GM19351 (cell line): ENCODE measurements around the gene DGUOK.
"Not testable (repeated sequence)": the region's sequence is repeated elsewhere in the genome, so short reads cannot be mapped to it uniquely, and the experiment has no call there.

Experiments used
- ATAC-seq: cut with Tn5 transposase; IDR thresholded peaks from one replicate; pipeline ENCODE4 v1.9.1; 2021; ENCODE audit warnings: mild to moderate bottlenecking, moderate library complexity; ENCODE audit not compliant: unreplicated experiment

DGUOK gene

DNA sequence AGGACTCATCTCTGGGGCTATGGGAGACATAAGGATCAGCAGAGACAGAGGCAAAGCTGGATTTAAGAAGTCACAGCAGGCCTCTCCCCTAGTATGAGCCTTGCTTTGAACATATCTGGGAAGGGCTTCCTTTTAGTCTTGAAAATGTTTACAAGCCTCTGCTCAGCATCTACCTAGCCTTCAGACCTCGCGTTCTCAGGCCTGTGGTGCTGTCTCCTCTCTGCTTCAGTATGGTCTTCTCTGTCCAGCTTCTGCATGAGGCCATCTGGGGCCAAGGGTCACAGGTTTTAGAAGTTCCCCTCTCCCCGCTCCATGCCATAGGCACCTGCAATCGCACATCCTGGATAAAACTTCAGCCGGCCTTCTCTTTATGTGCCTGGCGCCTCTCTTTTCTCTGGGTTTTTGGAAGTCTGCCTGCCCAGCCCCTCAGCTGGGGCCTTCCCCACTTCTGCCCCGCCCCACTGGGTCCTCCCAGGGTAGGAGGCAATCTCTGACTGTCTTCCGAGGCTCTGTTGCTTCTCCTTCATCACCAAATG lies 26.8 kb upstream of the DGUOK start:
- no peak for ATAC-seq

DNA sequence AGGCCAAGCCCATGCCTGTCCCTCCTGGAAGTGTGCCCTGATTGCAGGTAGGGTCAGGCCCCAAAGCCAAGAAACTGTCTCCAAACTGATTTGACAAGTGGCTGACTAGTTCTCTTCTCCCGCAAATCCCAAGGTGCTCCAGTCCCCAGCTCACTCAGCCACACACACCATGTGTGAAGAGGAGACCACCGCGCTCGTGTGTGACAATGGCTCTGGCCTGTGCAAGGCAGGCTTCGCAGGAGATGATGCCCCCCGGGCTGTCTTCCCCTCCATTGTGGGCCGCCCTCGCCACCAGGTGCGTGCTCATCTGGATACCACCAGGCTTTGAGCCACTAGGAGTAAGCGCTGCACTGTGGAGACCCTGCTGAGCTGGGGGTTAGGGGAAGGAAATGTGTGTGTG lies 25.5 kb upstream of the DGUOK start:
- ATAC-seq: no peak

DNA sequence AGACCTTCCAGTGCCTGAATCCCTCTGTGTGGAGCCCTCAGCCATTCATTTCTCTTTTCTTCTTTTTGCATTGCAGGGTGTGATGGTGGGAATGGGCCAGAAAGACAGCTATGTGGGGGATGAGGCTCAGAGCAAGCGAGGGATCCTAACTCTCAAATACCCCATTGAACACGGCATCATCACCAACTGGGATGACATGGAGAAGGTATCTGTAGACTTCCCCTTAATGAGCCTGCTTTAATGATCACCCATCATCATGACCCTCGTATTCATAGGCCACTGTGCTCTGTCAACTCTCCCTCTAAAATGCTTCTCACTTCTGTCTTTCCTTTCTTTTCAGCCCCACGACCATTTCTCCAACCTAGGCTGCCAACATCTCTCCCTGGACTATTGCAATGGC lies 24.4 kb upstream of the DGUOK start:
- no peak for ATAC-seq

DNA sequence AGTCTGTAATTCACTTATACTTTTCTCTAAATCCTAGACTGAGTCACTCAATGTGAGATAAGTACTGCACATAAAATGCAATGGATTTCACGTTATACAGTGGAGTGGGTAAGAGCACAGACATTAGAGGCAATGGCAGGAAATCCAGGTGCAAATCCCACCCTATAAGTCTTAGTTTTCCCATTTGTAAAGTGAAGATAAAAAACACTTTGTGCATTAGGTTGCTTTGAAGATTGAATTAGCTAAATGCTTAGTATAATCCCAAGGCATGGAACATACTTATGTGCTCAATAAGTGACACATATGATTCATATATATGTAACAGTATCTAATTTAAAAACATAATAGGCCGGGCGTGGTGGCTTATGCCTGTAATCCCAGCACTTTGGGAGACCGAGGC lies 23.4 kb upstream of the DGUOK start:
- ATAC-seq: no peak

DNA sequence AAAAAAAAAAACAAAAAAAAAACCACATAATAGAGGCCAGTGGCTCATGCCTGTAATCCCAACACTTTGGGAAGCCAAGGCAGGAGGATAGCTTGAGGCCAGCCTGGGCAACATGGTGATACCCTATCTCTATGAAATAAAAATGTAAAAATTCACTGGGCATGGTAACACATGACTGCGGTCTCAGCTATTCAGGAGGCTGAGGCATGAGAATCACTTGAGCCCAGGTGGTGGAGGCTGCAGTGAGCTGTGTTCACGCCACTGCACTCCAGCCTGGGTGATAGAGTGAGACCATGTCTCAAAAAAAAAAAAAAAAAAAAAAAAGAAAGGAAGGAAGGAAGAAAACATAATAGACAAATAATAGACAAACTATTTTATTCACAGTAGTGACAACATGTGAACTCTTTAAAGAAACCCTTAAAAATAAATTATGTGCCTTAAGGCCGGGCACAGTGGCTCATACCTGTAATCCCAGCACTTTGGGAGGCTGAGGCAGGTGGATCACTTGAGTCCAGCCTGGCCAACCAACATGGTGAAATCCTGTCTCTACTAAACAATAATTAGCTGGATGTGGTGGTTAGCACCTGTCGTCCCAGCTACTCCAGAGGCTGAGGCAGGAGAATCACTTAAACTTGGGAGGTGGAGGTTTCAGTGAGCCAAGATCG lies 22.6 kb upstream of the DGUOK start:
- not testable (repeated sequence) for ATAC-seq

DNA sequence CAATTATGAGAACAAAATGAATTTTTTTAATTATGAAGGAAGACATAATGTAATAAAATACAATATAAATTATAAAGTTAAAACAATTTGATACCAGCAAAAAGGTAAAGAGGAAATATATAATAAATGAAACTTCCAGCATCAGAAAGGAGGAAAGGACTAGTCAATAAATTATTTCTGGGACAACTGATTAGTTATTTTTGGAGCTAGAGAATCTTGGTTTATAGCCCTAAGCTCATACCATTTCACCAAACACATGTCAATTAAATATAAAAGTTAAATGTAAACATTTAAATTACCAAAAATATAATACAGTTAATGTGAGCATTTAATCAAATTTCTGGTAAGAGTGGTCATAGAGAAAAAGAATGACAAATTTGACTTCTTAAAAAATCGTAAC lies 21.7 kb upstream of the DGUOK start:
- ATAC-seq: no peak

DNA sequence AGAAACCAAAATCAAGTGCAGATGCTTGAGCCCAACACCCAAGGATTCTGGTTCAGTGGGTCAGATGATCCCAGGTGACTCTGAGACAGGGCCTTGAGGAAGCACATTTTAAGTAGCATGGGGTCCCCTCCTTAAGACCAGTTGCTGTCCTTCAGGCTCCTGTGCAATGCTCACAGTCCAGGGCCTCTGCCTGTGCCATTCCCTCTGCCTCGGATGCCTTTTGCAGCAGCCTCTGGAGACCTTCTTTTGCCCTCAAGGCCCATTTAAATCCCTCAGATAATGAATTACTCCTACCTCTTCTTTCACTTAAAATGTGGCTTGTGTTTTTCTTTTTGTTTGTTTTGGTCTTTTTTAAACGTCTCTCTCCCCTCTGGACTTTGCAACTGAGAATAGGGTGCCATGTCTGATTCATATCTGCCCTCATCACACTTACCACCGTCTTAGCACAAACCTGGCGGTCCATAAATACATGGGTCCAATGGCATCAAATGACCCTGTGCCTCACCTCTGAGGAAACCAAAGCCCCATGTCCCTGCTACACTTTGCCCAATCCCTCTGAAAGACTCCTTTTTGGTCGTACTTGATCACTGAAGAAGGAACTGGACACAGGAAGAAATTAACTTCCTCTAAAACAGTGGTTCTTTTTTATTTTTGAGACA lies 19.7 kb upstream of the DGUOK start:
- ATAC-seq: no peak

DNA sequence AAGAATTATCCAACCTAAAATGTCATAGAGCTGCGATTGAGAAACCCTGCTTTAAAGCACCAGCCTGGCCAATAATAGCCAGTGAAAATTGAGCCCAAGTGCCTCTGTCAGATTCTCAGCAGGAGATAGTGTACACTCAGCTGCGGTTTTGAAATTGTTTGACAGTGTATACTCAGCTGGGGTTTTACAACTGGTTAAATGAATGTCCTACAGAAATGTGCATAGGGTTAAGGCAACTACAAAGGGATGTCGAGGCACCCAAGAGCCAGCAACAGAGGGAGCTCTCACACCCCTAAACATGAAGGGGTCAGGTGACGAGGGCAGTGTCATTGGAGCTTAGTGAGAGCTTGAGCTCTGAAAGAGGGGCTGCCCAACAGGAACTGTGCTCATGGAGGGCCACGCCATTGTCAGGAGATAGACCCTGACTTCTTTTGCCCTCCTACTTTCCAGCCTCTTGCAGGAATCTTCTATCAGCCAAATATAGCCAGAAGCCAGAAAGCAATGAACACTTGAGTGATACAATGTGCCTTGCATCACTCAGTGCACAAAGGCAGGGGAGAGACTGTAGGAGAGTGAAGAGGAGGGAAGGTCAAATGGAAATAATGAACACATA lies 18.7 kb upstream of the DGUOK start:
- no peak for ATAC-seq

DNA sequence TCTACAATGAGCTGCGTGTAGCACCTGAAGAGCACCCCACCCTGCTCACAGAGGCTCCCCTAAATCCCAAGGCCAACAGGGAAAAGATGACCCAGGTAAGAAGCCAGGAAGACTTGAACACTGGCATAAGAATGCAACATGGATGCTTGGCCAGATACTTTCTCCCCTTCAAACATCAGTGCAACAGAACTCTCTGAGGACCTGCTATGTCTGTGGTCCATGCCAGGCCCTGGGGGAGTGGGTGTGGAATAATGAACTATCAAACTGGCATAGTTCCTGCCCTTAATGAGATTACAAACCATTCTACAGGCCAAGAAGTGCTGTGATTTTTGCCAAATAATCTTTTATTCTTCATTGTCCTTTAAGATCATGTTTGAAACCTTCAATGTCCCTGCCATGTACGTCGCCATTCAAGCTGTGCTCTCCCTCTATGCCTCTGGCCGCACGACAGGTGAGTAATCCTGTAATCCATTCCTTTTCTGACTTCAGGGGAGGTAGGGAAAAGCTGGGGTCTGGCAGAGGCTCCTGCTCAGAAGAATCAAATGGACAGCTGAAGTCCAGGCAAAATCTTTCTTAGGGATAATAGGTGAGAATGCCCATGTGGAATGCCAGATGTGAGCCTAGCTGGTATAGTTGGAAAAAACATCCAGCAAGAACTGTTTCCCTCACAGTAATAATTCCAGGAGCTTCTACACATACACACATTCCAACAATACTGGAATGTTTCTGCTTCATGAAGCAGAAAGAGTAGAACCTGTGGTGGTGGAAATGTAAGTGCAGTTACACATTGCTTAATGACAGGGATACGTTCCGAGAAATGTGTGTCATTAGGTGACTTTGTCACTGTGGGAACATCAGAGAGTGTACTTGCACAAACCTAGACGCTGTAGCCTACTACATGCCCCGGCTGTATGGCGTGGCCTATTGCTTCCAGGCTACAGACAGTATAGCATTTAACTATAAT lies 17.7 kb upstream of the DGUOK start:
- ATAC-seq: no peak

DNA sequence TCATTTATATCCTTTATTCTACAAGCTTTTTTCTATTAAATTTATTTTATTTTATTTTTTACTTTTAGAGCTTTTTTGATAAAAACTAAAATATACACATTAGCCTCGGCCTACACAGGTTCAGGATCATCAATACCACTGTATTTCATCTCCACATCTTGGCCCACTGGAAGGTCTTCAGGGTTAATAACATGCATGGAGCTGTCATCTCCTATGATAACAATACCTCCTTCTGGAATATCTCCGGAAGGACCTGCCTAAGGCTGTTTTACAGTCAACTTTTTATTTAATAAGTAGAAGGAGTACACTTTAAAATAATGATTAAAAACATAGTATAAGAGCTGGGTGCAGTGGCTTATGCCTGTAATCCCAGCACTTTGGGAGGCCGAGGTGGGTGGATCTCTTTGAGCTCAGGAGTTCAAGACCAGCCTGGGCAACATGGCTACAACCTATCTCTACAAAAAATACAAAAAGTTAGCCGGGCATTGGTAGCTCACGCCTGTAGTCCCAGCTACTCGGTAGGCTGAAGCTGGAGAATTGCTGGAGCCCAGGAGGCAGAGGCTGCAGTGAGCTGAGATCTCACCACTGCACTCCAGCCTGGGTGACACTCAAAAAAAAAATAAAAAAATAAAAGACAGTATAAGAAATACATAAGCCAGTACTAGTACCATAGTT lies 15.7 kb upstream of the DGUOK start:
- ATAC-seq: no peak

DNA sequence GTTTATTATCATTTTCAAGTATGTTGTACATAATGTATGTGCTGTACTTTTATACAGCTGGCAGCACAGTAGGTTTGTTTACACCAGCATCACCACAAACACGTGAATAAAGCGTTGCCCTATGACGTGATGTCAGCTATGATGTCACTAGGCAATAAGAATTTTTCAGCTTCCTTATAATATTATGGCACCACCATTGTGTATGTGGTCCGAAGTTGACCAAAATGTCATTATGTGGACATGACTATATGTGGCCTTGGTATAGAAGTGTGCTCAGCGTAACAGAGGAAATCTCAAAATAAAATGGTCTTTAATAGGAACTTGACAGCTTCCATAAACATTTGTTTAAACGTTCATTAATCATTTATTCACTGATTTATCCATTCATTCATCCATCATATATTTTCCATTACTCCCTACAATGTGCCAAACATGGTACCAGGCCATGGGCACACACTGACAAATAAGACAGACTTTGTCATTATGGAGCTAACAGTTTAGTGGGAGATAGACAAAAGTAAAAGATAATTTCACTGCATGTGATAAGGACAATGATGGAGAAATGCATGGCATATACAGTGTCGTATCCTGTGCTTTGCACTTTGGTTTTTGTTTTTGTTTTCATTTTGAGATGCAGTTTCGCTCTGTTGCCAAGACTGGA lies 15.0 kb upstream of the DGUOK start:
- no peak for ATAC-seq

DNA sequence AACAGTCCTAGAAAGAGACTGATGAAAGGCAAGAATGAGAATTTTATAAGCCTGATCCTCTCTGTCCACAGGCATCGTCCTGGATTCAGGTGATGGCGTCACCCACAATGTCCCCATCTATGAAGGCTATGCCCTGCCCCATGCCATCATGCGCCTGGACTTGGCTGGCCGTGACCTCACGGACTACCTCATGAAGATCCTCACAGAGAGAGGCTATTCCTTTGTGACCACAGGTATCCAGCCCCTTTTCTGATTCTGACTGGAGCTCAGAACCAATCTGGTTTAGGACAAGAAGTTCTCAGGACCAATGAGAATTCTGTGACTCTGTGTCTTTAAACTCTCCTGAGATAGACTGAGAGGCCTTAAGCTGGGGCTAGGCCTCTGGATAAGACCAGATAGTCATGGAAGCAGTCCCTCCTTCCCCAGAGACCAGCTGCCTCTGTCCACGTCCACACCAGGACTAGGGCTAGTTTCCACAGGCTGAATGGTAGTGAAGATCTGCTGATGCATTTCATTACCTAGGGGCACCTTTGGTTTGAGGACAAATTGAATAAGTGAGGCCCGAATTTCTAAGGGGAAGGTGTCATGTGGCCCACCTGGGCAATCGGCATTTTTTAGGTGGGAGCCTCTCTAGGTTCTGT lies 13.1 kb upstream of the DGUOK start:
- ATAC-seq: no peak

DNA sequence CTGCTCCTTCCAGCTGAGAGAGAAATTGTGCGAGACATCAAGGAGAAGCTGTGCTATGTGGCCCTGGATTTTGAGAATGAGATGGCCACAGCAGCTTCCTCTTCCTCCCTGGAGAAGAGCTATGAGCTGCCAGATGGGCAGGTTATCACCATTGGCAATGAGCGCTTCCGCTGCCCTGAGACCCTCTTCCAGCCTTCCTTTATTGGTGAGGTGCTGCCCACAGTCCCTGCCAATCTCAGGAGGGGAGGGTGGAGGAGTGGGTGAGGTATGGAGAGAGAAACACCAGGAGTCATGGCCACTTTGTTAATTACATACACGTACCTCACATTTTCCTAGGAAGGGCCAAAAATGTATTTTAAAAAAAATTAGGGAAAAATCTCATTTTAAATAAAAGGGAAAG lies 12.0 kb upstream of the DGUOK start:
- no peak for ATAC-seq

DNA sequence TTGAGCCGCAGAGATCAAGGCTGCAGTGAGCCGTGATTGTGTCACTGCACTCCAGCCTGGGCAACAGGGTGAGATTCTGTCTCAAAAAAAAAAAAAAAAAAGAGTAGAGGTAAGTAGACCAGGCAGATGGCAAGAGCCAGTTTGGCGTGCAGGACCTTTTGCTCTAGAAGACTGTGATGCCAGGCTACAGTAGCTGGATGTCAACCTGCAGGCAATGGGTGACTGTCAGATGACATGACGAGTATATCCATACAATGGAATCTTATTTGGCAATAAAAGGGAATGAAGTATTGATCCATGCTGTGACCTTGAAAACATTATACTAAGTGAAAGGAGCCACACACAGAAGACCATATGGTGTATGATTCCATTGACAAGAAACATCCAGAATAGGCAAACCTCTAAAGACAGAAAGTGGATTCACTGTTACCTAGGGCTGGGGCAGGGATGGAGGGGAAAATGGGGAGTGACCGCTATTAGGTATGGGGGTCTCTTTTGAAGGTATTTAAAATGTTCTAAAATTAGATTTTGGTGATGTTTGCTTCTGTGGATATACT lies 11.2 kb upstream of the DGUOK start:
- no peak for ATAC-seq

DNA sequence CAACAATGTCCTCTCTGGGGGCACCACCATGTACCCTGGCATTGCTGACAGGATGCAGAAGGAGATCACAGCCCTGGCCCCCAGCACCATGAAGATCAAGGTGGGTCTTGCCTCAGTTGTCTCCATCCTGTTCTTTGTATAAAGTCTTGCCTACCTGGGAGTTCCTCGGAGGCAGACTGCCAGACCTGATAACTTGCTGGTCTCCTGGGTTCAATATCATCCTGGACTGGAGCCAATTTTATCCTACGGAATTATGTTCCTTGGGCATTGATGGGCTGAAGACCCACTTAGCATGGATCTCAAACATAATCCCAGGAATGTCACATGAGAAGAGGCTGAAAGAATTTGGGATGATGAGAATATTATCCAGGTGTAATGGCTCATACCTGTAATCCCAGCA lies 10.0 kb upstream of the DGUOK start:
- ATAC-seq: no peak

DNA sequence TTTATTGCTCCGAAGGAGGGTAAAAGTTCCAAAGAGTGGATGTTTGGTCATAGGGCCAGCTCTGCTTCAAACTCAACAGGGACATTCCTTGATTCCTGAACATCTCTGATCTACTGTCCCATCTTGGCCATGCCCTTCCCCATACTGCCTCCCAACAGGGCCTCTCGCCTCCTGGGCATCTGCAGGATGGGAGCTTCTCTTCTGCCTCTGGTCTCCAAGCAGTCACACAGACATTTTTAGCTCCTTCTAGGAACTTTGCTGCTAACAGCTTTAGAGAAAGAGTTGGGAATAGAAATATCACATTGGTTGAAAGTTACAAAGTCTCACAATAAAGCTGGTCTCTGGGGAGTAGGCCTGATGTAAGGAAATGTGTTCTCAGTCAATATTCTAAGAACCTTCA lies 9.4 kb upstream of the DGUOK start:
- no peak for ATAC-seq

DNA sequence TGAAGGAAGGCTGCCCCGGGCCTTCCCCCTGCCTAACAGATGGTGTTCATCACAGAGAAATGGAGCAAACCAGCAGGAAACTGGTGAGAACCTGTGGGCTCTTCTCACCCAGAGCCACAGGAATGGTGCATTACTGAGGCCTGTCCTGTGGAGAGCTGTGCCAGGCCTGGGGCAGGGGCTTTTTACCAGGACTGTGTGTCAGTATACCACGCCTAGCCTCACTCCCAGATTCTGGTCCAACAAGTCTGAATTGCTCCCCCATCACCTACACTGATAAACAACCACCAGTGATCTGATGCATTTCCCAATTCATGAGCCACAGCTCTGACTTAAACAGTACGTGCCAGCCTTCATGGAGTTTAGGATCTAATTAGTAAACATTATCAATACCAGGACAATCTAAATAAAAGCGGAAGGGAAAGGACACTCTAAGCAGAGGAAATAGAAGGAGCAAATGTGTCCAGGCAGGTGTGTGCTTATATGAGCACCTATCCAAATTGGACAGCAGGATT lies 8.9 kb upstream of the DGUOK start:
- no peak for ATAC-seq

DNA sequence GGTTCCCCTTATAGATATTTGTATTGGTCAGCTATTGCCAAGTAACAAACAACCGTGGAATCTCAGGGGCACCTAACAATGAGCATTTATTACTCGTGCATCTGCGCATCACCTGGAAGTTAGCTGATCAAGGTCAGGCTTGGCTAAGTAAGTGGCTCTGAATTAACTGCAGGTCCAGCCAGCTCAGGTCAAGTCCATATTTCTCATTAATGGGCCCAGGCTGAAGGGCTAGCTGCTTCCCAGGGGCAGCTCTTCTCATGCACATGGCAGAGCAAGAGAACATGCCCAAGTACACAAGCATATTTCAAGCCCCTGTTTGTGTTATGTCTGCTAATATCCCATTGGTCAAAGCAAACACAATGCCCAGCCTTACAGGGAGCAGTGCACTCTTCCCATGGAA lies 7.8 kb upstream of the DGUOK start:
- no peak for ATAC-seq

DNA sequence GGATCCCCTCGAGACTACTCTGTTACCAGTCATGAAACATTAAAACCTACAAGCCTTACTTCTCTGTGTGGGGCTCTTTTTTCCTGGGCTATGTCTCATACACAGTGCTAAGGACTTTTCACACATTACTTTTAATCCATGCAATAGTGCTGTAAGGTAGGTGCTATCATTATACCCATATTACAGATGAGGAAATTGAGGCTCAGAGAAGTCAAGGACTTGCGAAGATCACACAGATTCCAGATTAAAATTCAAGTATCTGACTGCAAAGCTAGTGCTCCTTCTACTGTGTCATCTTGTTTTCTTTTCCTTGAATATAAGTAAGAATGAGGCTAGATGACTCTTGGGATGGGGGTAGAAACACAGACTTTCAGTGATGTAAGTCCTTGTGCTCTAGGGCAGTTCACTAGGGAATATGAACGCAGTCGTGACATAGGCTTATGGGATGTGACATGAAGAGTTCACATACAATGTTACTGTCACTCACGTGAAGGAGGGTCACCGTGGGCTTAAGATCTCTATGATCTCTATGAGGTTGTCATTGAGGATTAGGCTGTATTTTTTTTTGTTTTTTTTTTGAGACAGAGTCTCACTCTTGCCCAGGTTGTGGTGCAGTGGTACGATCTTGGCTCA lies 7.0 kb upstream of the DGUOK start:
- no peak for ATAC-seq
